HEK293T (cell line): ENCODE data around the gene PTPRM.
A peak's percentile ranks its signal among the peaks of the same experiment; 100 is the strongest.

Experiments used
- CTCF ChIA-PET: fragments of 350-600 bp; formaldehyde crosslinking; extraction: SDS; loops from one replicate; lab custom pipeline; 2021; ENCODE audit warnings: antibody characterized with exemption, inconsistent platforms; lab: Yijun Ruan, JAX
- POLR2A ChIA-PET: fragments of 350-600 bp; formaldehyde crosslinking; extraction: SDS; loops from one replicate; lab custom pipeline; 2020; ENCODE audit warnings: antibody characterized with exemption, inconsistent platforms; lab: Yijun Ruan, JAX
- DNase-seq: peaks from one replicate; pipeline ENCODE4 v3.0.0; 2012; ENCODE audit warnings: mixed read lengths; ENCODE audit errors: extremely low spot score
- ARNT ChIP-seq: fragments of 450-650 bp; IDR thresholded peaks from 2 replicates; pipeline ENCODE4 v1.6.1; 2017; ENCODE audit warnings: mild to moderate bottlenecking
- BHLHE40 ChIP-seq: fragments of 450-650 bp; IDR thresholded peaks from 2 replicates; pipeline ENCODE4 v1.6.1; 2016; ENCODE audit warnings: mild to moderate bottlenecking, moderate library complexity, borderline replicate concordance
- CTBP1 ChIP-seq: fragments of 450-650 bp; IDR thresholded peaks from 2 replicates; pipeline ENCODE4 v1.6.1; 2016; ENCODE audit warnings: borderline replicate concordance
- ELF4 ChIP-seq: fragments of 450-650 bp; IDR thresholded peaks from 2 replicates; pipeline ENCODE4 v1.6.1; 2017; ENCODE audit warnings: antibody characterized with exemption
- FOXA1 ChIP-seq: fragments of 450-650 bp; IDR thresholded peaks from 2 replicates; pipeline ENCODE4 v1.6.1; 2016; ENCODE audit warnings: mild to moderate bottlenecking
- FOXK2 ChIP-seq: fragments of 450-650 bp; IDR thresholded peaks from 2 replicates; pipeline ENCODE4 v1.6.1; 2016; ENCODE audit warnings: mild to moderate bottlenecking
- FOXM1 ChIP-seq: fragments of 450-650 bp; IDR thresholded peaks from 2 replicates; pipeline ENCODE4 v1.6.1; 2017; ENCODE audit warnings: mild to moderate bottlenecking, borderline replicate concordance
- HDGF ChIP-seq: fragments of 450-650 bp; IDR thresholded peaks from 2 replicates; pipeline ENCODE4 v1.6.1; 2017; ENCODE audit warnings: antibody characterized with exemption, borderline replicate concordance
- L3MBTL2 ChIP-seq: fragments of 450-650 bp; conservative IDR thresholded peaks from 2 replicates; pipeline ENCODE4 v1.6.1; 2016; ENCODE audit warnings: mild to moderate bottlenecking
- LEF1 ChIP-seq: fragments of 450-650 bp; IDR thresholded peaks from 2 replicates; pipeline ENCODE4 v1.6.1; 2017; ENCODE audit warnings: mild to moderate bottlenecking, borderline replicate concordance
- NFRKB ChIP-seq: fragments of 450-650 bp; IDR thresholded peaks from 2 replicates; pipeline ENCODE4 v1.6.1; 2016; ENCODE audit warnings: mild to moderate bottlenecking, moderate library complexity
- SP1 ChIP-seq: fragments of 450-650 bp; IDR thresholded peaks from 2 replicates; pipeline ENCODE4 v1.6.1; 2017
- SUZ12 ChIP-seq: fragments of 450-650 bp; IDR thresholded peaks from 2 replicates; pipeline ENCODE4 v1.6.1; 2016; ENCODE audit warnings: mild to moderate bottlenecking
- TARDBP ChIP-seq: fragments of 450-650 bp; IDR thresholded peaks from 2 replicates; pipeline ENCODE4 v1.6.1; 2016
- ZNF384 ChIP-seq: fragments of 450-650 bp; IDR thresholded peaks from 2 replicates; pipeline ENCODE4 v1.6.1; 2016
- TF ChIP-seq, protein P1 (sequence below): fragments of 450-650 bp; IDR thresholded peaks from 2 replicates; pipeline ENCODE4 v1.6.1; 2016

PTPRM gene

DNA sequence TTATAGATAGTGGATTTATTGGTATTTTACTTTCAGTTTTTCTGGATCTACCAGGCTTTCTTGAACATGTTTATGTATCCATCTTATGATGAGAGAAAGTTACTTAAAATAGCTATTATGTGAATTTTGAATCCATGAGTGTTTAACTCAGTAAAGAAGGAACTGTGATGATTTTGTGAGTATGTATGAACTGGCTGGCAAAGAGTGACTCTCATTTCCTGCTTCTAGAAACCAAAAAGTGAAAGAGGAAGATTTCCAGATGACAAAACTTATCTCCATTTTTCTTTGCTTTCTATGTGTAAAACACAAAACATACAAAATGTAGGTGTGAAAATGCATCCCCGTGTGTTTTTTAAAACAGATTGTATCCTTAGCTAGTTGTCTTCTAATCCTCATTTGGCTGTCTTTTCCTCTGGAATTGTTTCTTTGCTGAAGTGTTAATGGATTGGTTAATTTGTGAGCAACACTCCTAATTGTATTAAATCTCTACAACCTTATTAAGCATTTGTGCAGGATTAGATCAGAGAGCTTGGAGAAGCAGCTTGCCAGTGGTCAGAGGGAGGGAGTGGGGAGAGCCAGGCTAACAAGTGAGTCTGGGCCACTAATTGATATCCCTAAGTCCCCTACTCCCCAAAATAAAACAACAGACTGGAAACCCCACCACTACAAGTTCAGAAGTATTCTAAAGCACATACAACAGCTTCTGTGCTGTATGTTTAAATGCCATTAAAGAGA lies 23.9 kb downstream of the PTPRM start:
- ChIA-PET CTCF (interaction anchor here (0.6 kb wide), 1 partner anchor 318 kb away, joined by 3 read pairs; no protein-coding TSS in a partner anchor), POLR2A (interaction anchor here (0.5 kb wide), 1 partner anchor 76 kb away, joined by 3 read pairs; no protein-coding TSS in a partner anchor)
- no peak for DNase-seq
- no peak for TF ChIP-seq L3MBTL2
- TF ChIP-seq BHLHE40, result no peak
- TF ChIP-seq HDGF, result no peak
- TF ChIP-seq FOXM1, result no peak
- TF ChIP-seq FOXK2, result no peak
- no peak for TF ChIP-seq TARDBP
- TF ChIP-seq NFRKB, result no peak
- TF ChIP-seq ARNT, result no peak
- no peak for TF ChIP-seq FOXA1
- no peak for TF ChIP-seq LEF1
- TF ChIP-seq, protein P1, sequence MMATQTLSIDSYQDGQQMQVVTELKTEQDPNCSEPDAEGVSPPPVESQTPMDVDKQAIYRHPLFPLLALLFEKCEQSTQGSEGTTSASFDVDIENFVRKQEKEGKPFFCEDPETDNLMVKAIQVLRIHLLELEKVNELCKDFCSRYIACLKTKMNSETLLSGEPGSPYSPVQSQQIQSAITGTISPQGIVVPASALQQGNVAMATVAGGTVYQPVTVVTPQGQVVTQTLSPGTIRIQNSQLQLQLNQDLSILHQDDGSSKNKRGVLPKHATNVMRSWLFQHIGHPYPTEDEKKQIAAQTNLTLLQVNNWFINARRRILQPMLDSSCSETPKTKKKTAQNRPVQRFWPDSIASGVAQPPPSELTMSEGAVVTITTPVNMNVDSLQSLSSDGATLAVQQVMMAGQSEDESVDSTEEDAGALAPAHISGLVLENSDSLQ, result no peak
- TF ChIP-seq ELF4, result no peak
- TF ChIP-seq ZNF384, result no peak
- TF ChIP-seq SP1, result no peak

DNA sequence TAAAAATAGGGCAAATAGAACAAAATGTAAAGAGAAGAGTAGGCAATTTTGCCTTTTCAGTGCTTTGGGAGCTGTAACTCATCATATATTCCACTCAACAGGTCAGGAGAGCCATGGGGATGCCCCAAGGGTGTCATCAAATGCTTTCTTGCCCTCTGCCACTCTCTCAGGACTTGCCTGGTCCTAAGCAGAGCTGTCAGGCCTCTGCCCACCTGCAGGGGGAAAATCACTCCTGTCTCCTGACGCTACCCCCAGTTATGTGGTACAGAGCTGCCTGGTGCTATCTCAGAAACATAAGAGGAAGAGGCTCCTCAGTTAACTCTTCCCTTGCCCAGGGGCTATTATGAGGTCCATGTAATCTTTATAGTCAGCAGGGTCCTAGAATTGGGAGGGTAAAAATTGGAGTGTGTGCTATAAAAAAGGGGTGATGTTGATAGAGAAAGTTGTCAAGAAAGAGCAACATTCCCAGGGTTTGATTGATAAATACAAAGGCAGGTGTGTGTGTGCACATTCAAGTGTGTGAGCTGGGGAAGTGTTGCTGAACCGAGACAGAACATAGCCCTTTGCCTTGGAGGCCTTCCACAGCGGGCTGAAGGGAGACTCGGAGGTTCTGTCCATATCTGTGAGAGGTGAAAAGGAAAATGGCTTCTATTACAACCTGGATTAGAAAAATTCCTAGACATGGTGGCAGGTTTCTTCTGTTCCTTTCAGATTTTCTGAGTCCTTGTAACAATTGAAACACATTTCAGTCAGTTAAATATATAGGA lies 25.4 kb downstream of the PTPRM start:
- POLR2A ChIA-PET, result no interaction called here
- DNase-seq, result peak; percentile 32
- no peak for TF ChIP-seq LEF1
- TF ChIP-seq ELF4, result no peak
- CTCF ChIA-PET, result no interaction called here

DNA sequence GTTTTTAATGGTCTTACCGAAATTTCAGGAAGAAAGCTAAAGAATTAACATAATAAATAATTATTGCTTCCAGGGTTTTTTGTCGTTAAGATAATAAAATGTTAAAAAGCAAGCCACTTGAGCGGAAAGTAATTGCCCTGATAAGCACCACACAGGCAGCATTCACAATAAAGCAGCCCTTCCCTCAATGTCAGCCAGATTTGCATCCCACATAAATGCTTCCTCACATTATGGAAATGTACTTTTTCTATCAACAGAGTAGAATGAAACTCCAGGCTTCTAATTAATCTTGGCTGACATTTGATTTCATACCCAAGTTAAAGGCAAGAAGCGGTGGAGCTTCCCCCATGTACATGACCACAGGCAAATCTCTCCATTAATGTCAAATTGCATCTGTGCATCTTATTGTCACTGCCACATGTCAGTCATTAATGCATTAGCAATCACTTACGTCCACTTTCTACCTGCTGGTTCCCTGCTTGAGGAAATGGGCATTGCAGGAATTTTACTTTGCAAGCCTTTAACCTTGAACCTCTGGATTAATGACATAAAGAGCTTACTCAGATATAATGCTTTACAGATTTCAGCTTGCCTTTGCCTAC lies 26.2 kb downstream of the PTPRM start:
- TF ChIP-seq FOXM1, result no peak
- TF ChIP-seq LEF1, result no peak
- TF ChIP-seq SP1, result no peak
- TF ChIP-seq BHLHE40, result no peak
- TF ChIP-seq ZNF384, result no peak
- no peak for TF ChIP-seq L3MBTL2
- no peak for TF ChIP-seq ARNT
- TF ChIP-seq FOXA1, result no peak
- no peak for TF ChIP-seq CTBP1
- TF ChIP-seq ELF4, result no peak
- no peak for TF ChIP-seq NFRKB
- no peak for TF ChIP-seq FOXK2
- TF ChIP-seq SUZ12, result no peak
- TF ChIP-seq HDGF, result no peak
- TF ChIP-seq, protein P1, result no peak
- TF ChIP-seq TARDBP, result no peak
- ChIA-PET CTCF (no interaction called here), POLR2A (no interaction called here)
- DNase-seq, result no peak

DNA sequence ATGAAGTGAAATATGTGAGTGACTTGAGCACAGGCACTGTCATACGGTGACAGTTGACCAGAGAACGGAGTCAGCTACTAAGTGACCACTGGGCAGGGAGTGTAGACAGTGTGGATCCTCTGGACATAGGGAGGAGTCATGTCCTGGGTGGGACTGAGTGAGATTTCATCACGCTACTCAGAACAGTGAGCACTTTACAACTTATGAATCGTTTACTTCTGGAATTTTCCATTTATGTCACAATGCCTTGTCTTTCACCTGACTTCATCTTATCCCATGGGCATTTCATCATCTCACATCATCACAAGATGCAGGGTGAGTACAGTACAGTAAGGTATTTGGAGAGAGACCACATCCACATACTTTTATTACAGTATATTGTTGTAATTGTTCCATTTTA lies 29.0 kb downstream of the PTPRM start:
- ChIA-PET POLR2A (no interaction called here), CTCF (no interaction called here)
- TF ChIP-seq FOXM1 (no peak), ZNF384 (no peak), LEF1 (no peak), FOXA1 (no peak), NFRKB (no peak), L3MBTL2 (no peak), ELF4 (no peak), SP1 (no peak), CTBP1 (no peak), BHLHE40 (no peak), TARDBP (no peak), SUZ12 (no peak), HDGF (no peak), ARNT (no peak), FOXK2 (no peak)
- TF ChIP-seq, protein P1, result no peak
- no peak for DNase-seq

DNA sequence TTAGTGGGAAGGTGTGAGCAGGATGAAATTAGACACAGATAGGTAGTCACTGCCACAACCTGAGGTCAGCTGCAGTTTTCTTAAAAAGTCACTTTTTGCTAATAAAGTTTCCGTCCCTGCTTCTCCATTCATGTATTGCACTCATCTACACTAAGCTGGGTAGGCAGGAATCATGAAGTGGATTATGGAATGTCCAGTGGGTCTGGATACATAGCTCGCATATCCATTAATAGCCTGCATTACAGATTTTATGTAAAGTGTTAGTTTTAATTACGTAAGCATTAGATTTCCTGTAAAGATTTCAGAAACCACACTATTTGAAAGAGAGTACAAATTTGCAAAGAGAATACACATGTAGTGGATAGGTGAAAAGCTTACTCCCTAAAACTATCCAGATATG lies 30.4 kb downstream of the PTPRM start:
- CTCF ChIA-PET, result no interaction called here

More for the DNA sequence above, 30.4 kb downstream of the PTPRM start:
- POLR2A ChIA-PET, result no interaction called here
- TF ChIP-seq SUZ12, result no peak
- TF ChIP-seq CTBP1, result no peak
- TF ChIP-seq, protein P1, result no peak
- no peak for TF ChIP-seq L3MBTL2
- TF ChIP-seq ARNT, result no peak
- no peak for TF ChIP-seq ZNF384
- no peak for TF ChIP-seq ELF4
- TF ChIP-seq BHLHE40, result no peak
- TF ChIP-seq FOXK2, result no peak
- TF ChIP-seq NFRKB, result no peak
- TF ChIP-seq LEF1, result no peak
- TF ChIP-seq FOXM1, result no peak
- no peak for TF ChIP-seq SP1
- TF ChIP-seq TARDBP, result no peak
- no peak for TF ChIP-seq HDGF
- TF ChIP-seq FOXA1, result no peak
- DNase-seq, result no peak
